Body of pancreas (tissue), 4 donors: ENCODE data around the gene STK32B. TPM values are rescaled to one million over a fixed set of nuclear protein-coding genes. Genes with fewer than 3 reads are reported as not detected.

Experiments used
- ATAC-seq: fragments of 150-250 bp; one replicate; pipeline ENCODE4 v1.9.1; 2016
- DNase-seq, 4 donors: peaks; one replicate each; pipeline ENCODE4 v3.0.0-alpha.2; 2019
- H3K27ac ChIP-seq, 4 donors: fragments of 200-600 bp; sonication (generic); 1 replicate in 3 of 4; 2 replicates in 1 of 4; pipeline versions ENCODE4 v1.5.1 to v1.6.1; 2016 to 2019; ENCODE audit warnings: mild to moderate bottlenecking in 1 of 4, mixed read lengths in 1 of 4, moderate library complexity in 1 of 4
- H3K27me3 ChIP-seq, 2 donors: fragments of 200-600 bp; sonication (generic); one replicate each; pipeline ENCODE4 v1.6.0; 2016; ENCODE audit warnings: mild to moderate bottlenecking in 1 of 2
- H3K36me3 ChIP-seq, 2 donors: fragments of 200-600 bp; sonication (generic); replicated peaks in 1 of 2; 2 replicates each; pipeline ENCODE4 v1.5.1; 2016; ENCODE audit warnings: low read depth in 2 of 2; ENCODE audit not compliant: insufficient read depth in 1 of 2
- H3K4me1 ChIP-seq: fragments of 200-600 bp; sonication (generic); one replicate; pipeline ENCODE4 v1.6.0; 2016
- H3K4me3 ChIP-seq, 2 donors: fragments of 200-600 bp; sonication (generic); 1 replicate in 1 of 2; 2 replicates in 1 of 2; pipeline ENCODE4 v1.5.1; 2016 to 2019
- H3K9me3 ChIP-seq, 3 donors: fragments of 200-600 bp; sonication (generic); 1 replicate in 2 of 3; 2 replicates in 1 of 3; pipeline ENCODE4 v1.5.1; 2016
- POLR2A ChIP-seq, 3 donors: fragments of 450-650 bp; IDR thresholded peaks; one replicate each; pipeline ENCODE4 v1.6.1; 2016; ENCODE audit warnings: antibody characterized with exemption in 3 of 3, mild to moderate bottlenecking in 2 of 3
- WGBS, 2 donors: methylation state at CpG; one replicate each; pipeline ENCODE4 v1.1.5; 2017; 5-methylcytosine and 5-hydroxymethylcytosine counted together
- intact Hi-C: fragments of 100-400 bp; cut with DNase I; formaldehyde crosslinking; loops from one replicate; pipeline ENCODE4 v1.15.1; 2023
- total RNA-seq, 2 donors: library from RNA; depleted of rRNA; stranded (reverse); fragments of >200 nt; gene quantifications; one replicate each; pipeline ENCODE4 v1.1.0, GENCODE V29; 2016
- TF ChIP-seq, protein P1 (sequence below), 7 experiments: fragments of 450-650 bp in 4 of 7; fragments of 200-600 bp in 3 of 7; sonication (generic) in 3 of 7; IDR thresholded peaks; one replicate each; pipeline ENCODE4 v1.5.1; 2016 to 2019; ENCODE audit warnings: antibody characterized with exemption in 7 of 7

The STK32B gene
- total RNA-seq, 2 donors from 2014 or later: 1.3 to 4.9 TPM

- Histone ChIP-seq H3K4me3 (no peak overlapping the region), H3K9me3 (no peaks in the 10 kb centered on the region), H3K4me1 (no peaks in the 10 kb centered on the region), H3K27ac (no peak overlapping the region), H3K36me3 (no peaks in the 10 kb centered on the region), H3K27me3 (no peaks in the 10 kb centered on the region)
- intact Hi-C loops: no loop called here
- TF ChIP-seq POLR2A (IDR thresholded peaks at IDR 0.05): no peak
- TF ChIP-seq, protein P1, sequence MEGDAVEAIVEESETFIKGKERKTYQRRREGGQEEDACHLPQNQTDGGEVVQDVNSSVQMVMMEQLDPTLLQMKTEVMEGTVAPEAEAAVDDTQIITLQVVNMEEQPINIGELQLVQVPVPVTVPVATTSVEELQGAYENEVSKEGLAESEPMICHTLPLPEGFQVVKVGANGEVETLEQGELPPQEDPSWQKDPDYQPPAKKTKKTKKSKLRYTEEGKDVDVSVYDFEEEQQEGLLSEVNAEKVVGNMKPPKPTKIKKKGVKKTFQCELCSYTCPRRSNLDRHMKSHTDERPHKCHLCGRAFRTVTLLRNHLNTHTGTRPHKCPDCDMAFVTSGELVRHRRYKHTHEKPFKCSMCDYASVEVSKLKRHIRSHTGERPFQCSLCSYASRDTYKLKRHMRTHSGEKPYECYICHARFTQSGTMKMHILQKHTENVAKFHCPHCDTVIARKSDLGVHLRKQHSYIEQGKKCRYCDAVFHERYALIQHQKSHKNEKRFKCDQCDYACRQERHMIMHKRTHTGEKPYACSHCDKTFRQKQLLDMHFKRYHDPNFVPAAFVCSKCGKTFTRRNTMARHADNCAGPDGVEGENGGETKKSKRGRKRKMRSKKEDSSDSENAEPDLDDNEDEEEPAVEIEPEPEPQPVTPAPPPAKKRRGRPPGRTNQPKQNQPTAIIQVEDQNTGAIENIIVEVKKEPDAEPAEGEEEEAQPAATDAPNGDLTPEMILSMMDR (IDR thresholded peaks at IDR 0.05): no peak
- DNase-seq: no peak
- 10 to 23% methylated on average over 2 of the region's 2 CpGs for WGBS, 2 donors
- ATAC-seq: no peak
Measured at GRCh38 chr4:5215321-5215720, 164.0 kb downstream of the STK32B start.

DNA sequence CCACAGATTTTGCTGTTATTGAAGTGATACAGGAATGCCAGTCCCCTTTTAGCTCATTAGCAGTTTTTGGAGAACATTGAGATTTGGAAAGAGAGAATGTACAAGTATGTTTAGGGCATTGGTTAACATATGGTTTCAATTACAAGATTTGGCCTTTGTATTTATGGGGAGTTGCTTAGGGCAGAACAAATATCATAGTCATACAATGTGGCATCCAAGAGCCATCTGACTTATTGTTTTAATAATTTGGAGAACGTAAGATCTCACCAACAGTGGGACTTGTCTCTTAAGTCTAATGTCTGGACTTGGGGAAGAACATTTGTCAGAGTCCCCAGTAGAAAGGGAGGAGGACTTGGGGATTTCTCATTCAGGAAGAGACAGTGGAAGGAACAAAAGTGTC lies 166.1 kb downstream of the STK32B start:
- Histone ChIP-seq H3K4me3 (no peak overlapping the region), H3K27me3 (no peaks in the 10 kb centered on the region), H3K4me1 (no peaks in the 10 kb centered on the region), H3K27ac (no peak overlapping the region), H3K36me3 (no peaks in the 10 kb centered on the region), H3K9me3 (peaks cover 0 to 9% (median 0%) of the 10 kb centered on the region in 3 donors)
- intact Hi-C loops: no loop called here
- TF ChIP-seq, protein P1 (IDR thresholded peaks at IDR 0.05): no peak
- TF ChIP-seq POLR2A (IDR thresholded peaks at IDR 0.05): no peak
- 70 to 76% methylated on average over 1 of the region's 1 CpG for WGBS, 2 donors
- DNase-seq (no peak), ATAC-seq (no peak)

- ATAC-seq (no peak), DNase-seq (no peak)
- intact Hi-C loops: no loop called here
- Histone ChIP-seq H3K36me3 (no peaks in the 10 kb centered on the region), H3K27me3 (no peaks in the 10 kb centered on the region), H3K4me1 (no peaks in the 10 kb centered on the region), H3K4me3 (no peak overlapping the region), H3K9me3 (peaks cover 0 to 10% (median 0%) of the 10 kb centered on the region in 3 donors), H3K27ac (no peak overlapping the region)
- WGBS, 2 donors: 78 to 79% methylated on average over 12 of the region's 12 CpGs
- TF ChIP-seq, protein P1 (IDR thresholded peaks at IDR 0.05): no peak
- TF ChIP-seq POLR2A (IDR thresholded peaks at IDR 0.05): no peak
Measured at GRCh38 chr4:5218376-5219069, 167.2 kb downstream of the STK32B start.

DNA sequence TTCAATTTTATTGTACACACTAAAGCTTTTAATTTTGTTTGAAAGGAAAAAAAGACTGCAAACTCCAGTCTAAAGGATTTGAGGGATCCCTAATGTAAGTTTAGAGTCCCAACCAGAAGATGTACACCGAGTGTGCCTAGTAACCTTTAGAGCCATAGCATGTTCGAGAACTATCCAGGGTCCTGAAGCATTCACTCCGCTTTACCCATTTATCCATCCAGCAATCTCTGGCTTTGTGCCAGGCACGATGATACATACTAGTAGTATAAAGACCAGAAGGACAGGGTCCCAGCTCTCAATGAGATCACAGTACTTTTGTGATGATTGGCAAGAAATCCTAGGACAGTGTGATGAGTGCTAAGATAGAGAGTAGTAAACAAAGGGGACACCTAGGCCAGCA lies 168.7 kb downstream of the STK32B start:
- 33 to 49% methylated on average over 4 of the region's 4 CpGs for WGBS, 2 donors
- Histone ChIP-seq H3K9me3 (peaks cover 0 to 10% (median 0%) of the 10 kb centered on the region in 3 donors), H3K4me3 (no peak overlapping the region), H3K36me3 (no peaks in the 10 kb centered on the region), H3K4me1 (no peaks in the 10 kb centered on the region), H3K27me3 (no peaks in the 10 kb centered on the region), H3K27ac (no peak overlapping the region)
- ATAC-seq (no peak), DNase-seq (peak in 1 of 4 donors; percentile 14)
- intact Hi-C loops: no loop called here
- TF ChIP-seq POLR2A (IDR thresholded peaks at IDR 0.05): no peak
- TF ChIP-seq, protein P1 (IDR thresholded peaks at IDR 0.05): no peak

- Histone ChIP-seq H3K36me3 (no peaks in the 10 kb centered on the region), H3K4me1 (no peaks in the 10 kb centered on the region), H3K9me3 (peaks cover 0 to 10% (median 0%) of the 10 kb centered on the region in 3 donors), H3K27me3 (no peaks in the 10 kb centered on the region), H3K4me3 (no peak overlapping the region), H3K27ac (no peak overlapping the region)
- intact Hi-C loops: no loop called here
- TF ChIP-seq, protein P1 (IDR thresholded peaks at IDR 0.05): no peak
- no peak for TF ChIP-seq POLR2A (IDR thresholded peaks at IDR 0.05)
- DNase-seq: no peak
- ATAC-seq: no peak
Measured at GRCh38 chr4:5222047-5222446, 170.8 kb downstream of the STK32B start.
